ENCODE results near the gene ANKRD45. TPM values are rescaled to one million over a fixed set of nuclear protein-coding genes. Genes with fewer than 3 reads are reported as not detected.

The ANKRD45 gene
- total and polyA plus RNA-seq, 4 donors: 0.28 to 0.39 (median 0.33) TPM; not detected in 1

Other genes with a start within 250 kb of the ANKRD45 start
- 100 to 1,000 TPM; 130 to 170 TPM for gene PRDX6, start 192.5 kb downstream of the ANKRD45 start, total RNA-seq
- 100 to 1,000 TPM; 133 to 205 TPM for gene PRDX6, start 192.5 kb downstream of the ANKRD45 start, polyA plus RNA-seq
- gene SLC9C2, start 66.8 kb downstream of the ANKRD45 start, total RNA-seq: not detected
- not detected for gene SLC9C2, start 66.8 kb downstream of the ANKRD45 start, polyA plus RNA-seq
- not detected for gene TEX50, start 34.5 kb downstream of the ANKRD45 start, total RNA-seq
- gene TEX50, start 34.5 kb downstream of the ANKRD45 start, polyA plus RNA-seq: not detected
- 10 to 100 TPM; 28.5 to 35.2 TPM for gene KLHL20, start 45.1 kb upstream of the ANKRD45 start, total RNA-seq
- 10 to 100 TPM; 13.3 to 17.4 TPM for gene KLHL20, start 45.1 kb upstream of the ANKRD45 start, polyA plus RNA-seq
- gene DARS2, start 154.8 kb upstream of the ANKRD45 start, total RNA-seq: 1 to 10 TPM; 8.6 to 10.0 TPM
- gene DARS2, start 154.8 kb upstream of the ANKRD45 start, polyA plus RNA-seq: 1 to 10 TPM; 2.0 to 3.6 TPM
- gene CENPL, start 155.0 kb upstream of the ANKRD45 start, total RNA-seq: 1 to 10 TPM; 4.5 to 4.8 TPM
- gene CENPL, start 155.0 kb upstream of the ANKRD45 start, polyA plus RNA-seq: 1 to 10 TPM; 1.9 to 5.9 TPM
- gene GAS5, start 198.1 kb upstream of the ANKRD45 start, total RNA-seq: 100 to 1,000 TPM; 201 to 307 TPM
- 100 to 1,000 TPM; 382 to 898 TPM for gene GAS5, start 198.1 kb upstream of the ANKRD45 start, polyA plus RNA-seq
- 10 to 100 TPM; 14.2 to 19.9 TPM for gene ZBTB37, start 198.5 kb upstream of the ANKRD45 start, total RNA-seq
- gene ZBTB37, start 198.5 kb upstream of the ANKRD45 start, polyA plus RNA-seq: 1 to 10 TPM in 1 of 2 donors, under 1 TPM in 1; 0.63 to 1.9 TPM
- not detected for gene SERPINC1, start 247.5 kb upstream of the ANKRD45 start, total RNA-seq
- gene SERPINC1, start 247.5 kb upstream of the ANKRD45 start, polyA plus RNA-seq: under 1 TPM in 1 of 2 donors, not detected in 1; 0.25 TPM